GM21717 (cell line): ENCODE measurements around the gene DLG5.

ENCODE experiments used
- ATAC-seq: cut with Tn5 transposase; IDR thresholded peaks from one replicate; pipeline ENCODE4 v1.9.1; 2021; ENCODE audit warnings: mild to moderate bottlenecking, moderate library complexity; ENCODE audit not compliant: unreplicated experiment

DLG5 gene

GRCh38 chr10:77823811-77824542 is 102.6 kb downstream of the DLG5 start:
- no peak for ATAC-seq

- no peak for ATAC-seq
Measured at GRCh38 chr10:77821551-77821950, 105.0 kb downstream of the DLG5 start.

GRCh38 chr10:77821036-77821435 is 105.5 kb downstream of the DLG5 start:
- ATAC-seq, result no peak

- ATAC-seq, result no peak
Measured at GRCh38 chr10:77820349-77820748, 106.2 kb downstream of the DLG5 start.

GRCh38 chr10:77819210-77820112 is 107.1 kb downstream of the DLG5 start:
- no peak for ATAC-seq

GRCh38 chr10:77818378-77818777 is 108.2 kb downstream of the DLG5 start:
- ATAC-seq, result no peak

GRCh38 chr10:77817541-77817940 is 109.0 kb downstream of the DLG5 start:
- no peak for ATAC-seq

- no peak for ATAC-seq
Measured at GRCh38 chr10:77816311-77816710, 110.2 kb downstream of the DLG5 start.

GRCh38 chr10:77812741-77813140 is 113.8 kb downstream of the DLG5 start:
- no peak for ATAC-seq

- ATAC-seq, result no peak
Measured at GRCh38 chr10:77811831-77812430, 114.6 kb downstream of the DLG5 start.

- ATAC-seq, result no peak
Measured at GRCh38 chr10:77810446-77811335, 115.9 kb downstream of the DLG5 start.

GRCh38 chr10:77809336-77809735 is 117.2 kb downstream of the DLG5 start:
- no peak for ATAC-seq

GRCh38 chr10:77807706-77808105 is 118.8 kb downstream of the DLG5 start:
- no peak for ATAC-seq

- no peak for ATAC-seq
Measured at GRCh38 chr10:77806511-77807157, 119.9 kb downstream of the DLG5 start.

GRCh38 chr10:77805676-77806075 is 120.9 kb downstream of the DLG5 start:
- ATAC-seq, result no peak

- ATAC-seq, result no peak
Measured at GRCh38 chr10:77804371-77804770, 122.2 kb downstream of the DLG5 start.

- ATAC-seq, result no peak
Measured at GRCh38 chr10:77801474-77802161, 124.9 kb downstream of the DLG5 start.

- ATAC-seq, result no peak
Measured at GRCh38 chr10:77800738-77801266, 125.8 kb downstream of the DLG5 start.

- no peak for ATAC-seq
Measured at GRCh38 chr10:77800320-77800719, 126.2 kb downstream of the DLG5 start.
